CD4-positive, CD25-positive, alpha-beta regulatory T cell (primary cell): ENCODE data around the gene SF3A2. TPM values are rescaled to one million over a fixed set of nuclear protein-coding genes. Genes with fewer than 3 reads are reported as not detected.

ENCODE experiments used
- ATAC-seq, 2 donors: fragments of 150-1000 bp; cut with Tn5 transposase; one replicate each; pipeline ENCODE4 v1.10.0; 2021; ENCODE audit warnings: low read depth in 2 of 2, moderate number of reproducible peaks in 2 of 2, moderate library complexity in 1 of 2
- DNase-seq, 3 donors: peaks; one replicate each; pipeline versions ENCODE4 v3.0.0 to v3.0.0-alpha.2; 2012 to 2022; ENCODE audit warnings: mixed read lengths in 1 of 3
- H3K27ac ChIP-seq: one replicate; pipeline ENCODE4 v1.7.0; 2013; ENCODE audit warnings: mild to moderate bottlenecking, low read length; ENCODE audit not compliant: insufficient read depth, poor library complexity, severe bottlenecking
- H3K27me3 ChIP-seq: one replicate; pipeline ENCODE4 v1.7.0; 2013; ENCODE audit warnings: low read length; ENCODE audit not compliant: control insufficient read depth, insufficient read depth
- H3K36me3 ChIP-seq: one replicate; pipeline ENCODE4 v1.7.0; 2013; ENCODE audit warnings: mild to moderate bottlenecking, low read length, moderate library complexity; ENCODE audit not compliant: control insufficient read depth, insufficient read depth
- H3K4me1 ChIP-seq: 2 replicates; pipeline ENCODE4 v1.7.0; 2013; ENCODE audit warnings: mild to moderate bottlenecking, low read length; ENCODE audit not compliant: insufficient read depth, control insufficient read depth, poor library complexity, severe bottlenecking
- H3K4me3 ChIP-seq: one replicate; pipeline ENCODE4 v1.7.0; 2013; ENCODE audit warnings: low read depth, mild to moderate bottlenecking, low read length, moderate library complexity
- H3K9me3 ChIP-seq, 2 experiments: 1 replicate in 1 of 2; 2 replicates in 1 of 2; pipeline ENCODE4 v1.7.0; 2013; ENCODE audit warnings: low read length in 2 of 2, mild to moderate bottlenecking in 1 of 2, moderate library complexity in 1 of 2; ENCODE audit not compliant: control insufficient read depth in 2 of 2
- H3K27ac Mint-ChIP-seq, 3 donors: one replicate each; pipeline ENCODE4 v1.8.0; 2020 to 2022; ENCODE audit warnings: mild to moderate bottlenecking in 3 of 3, mixed read lengths in 3 of 3, moderate library complexity in 2 of 3
- H3K27me3 Mint-ChIP-seq: one replicate; pipeline ENCODE4 v1.8.0; 2022; ENCODE audit warnings: mild to moderate bottlenecking, mixed read lengths
- H3K36me3 Mint-ChIP-seq: one replicate; pipeline ENCODE4 v1.8.0; 2020; ENCODE audit warnings: mixed read lengths
- H3K4me1 Mint-ChIP-seq, 4 donors: one replicate each; pipeline ENCODE4 v1.8.0; 2020 to 2022; ENCODE audit warnings: mixed read lengths in 4 of 4, mild to moderate bottlenecking in 1 of 4
- H3K4me3 Mint-ChIP-seq, 4 donors: one replicate each; pipeline ENCODE4 v1.8.0; 2020 to 2022; ENCODE audit warnings: mild to moderate bottlenecking in 4 of 4, mixed read lengths in 4 of 4, moderate library complexity in 3 of 4
- H3K9me3 Mint-ChIP-seq, 7 donors: one replicate each; pipeline ENCODE4 v1.8.0; 2020 to 2022; ENCODE audit warnings: mixed read lengths in 7 of 7, mild to moderate bottlenecking in 3 of 7, moderate library complexity in 2 of 7
- polyA plus RNA-seq, 4 donors: library from polyadenylated mRNA; unstranded; fragments of 300-500 nt; fragmentation: Illumina TruSeq; gene quantifications; one replicate each; pipeline ENCODE4 v1.2.3, GENCODE V29; 2021
- total RNA-seq: library from RNA; stranded (reverse); gene quantifications from one replicate; pipeline ENCODE4 v1.2.3, GENCODE V29; 2022

The SF3A2 gene
- total and polyA plus RNA-seq, 5 donors from 2014 or later = 13.5 to 146 (median 23.0) TPM

DNA sequence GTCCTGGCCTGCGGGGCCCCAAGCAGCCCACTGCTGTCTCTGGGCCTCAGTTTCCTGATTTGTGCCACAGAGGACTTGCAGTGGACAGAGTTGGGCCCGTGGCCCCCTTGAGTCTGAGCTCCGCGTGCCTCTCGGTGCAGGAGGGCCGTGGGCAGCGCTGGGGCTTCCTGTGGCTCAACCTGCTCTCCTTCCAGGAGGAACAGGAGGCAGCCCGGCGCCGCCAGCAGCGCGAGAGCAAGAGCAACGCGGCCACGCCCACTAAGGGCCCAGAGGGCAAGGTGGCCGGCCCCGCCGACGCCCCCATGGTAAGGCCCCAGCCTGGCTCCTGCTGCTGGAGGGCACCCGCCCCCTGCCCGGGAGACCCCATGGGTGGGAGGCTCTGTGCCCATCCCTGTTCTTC is 26.4 kb upstream of the SF3A2 start:
- DNase-seq (no peak), ATAC-seq (no peak)
- H3K27me3 Mint-ChIP-seq = no peaks in the 10 kb centered on the region
- Histone ChIP-seq H3K4me3 (no peak overlapping the region), H3K9me3 (no peaks in the 10 kb centered on the region), H3K36me3 (peaks cover 17% of the 10 kb centered on the region), H3K4me1 (no peaks in the 10 kb centered on the region), H3K27me3 (no peaks in the 10 kb centered on the region), H3K27ac (no peak overlapping the region)
- no peak overlapping the region for H3K4me3 Mint-ChIP-seq
- no peak overlapping the region for H3K27ac Mint-ChIP-seq
- peaks cover 12% of the 10 kb centered on the region for H3K36me3 Mint-ChIP-seq
- H3K4me1 Mint-ChIP-seq = peaks cover 0 to 7% (median 2%) of the 10 kb centered on the region in 4 donors
- H3K9me3 Mint-ChIP-seq = no peaks in the 10 kb centered on the region

DNA sequence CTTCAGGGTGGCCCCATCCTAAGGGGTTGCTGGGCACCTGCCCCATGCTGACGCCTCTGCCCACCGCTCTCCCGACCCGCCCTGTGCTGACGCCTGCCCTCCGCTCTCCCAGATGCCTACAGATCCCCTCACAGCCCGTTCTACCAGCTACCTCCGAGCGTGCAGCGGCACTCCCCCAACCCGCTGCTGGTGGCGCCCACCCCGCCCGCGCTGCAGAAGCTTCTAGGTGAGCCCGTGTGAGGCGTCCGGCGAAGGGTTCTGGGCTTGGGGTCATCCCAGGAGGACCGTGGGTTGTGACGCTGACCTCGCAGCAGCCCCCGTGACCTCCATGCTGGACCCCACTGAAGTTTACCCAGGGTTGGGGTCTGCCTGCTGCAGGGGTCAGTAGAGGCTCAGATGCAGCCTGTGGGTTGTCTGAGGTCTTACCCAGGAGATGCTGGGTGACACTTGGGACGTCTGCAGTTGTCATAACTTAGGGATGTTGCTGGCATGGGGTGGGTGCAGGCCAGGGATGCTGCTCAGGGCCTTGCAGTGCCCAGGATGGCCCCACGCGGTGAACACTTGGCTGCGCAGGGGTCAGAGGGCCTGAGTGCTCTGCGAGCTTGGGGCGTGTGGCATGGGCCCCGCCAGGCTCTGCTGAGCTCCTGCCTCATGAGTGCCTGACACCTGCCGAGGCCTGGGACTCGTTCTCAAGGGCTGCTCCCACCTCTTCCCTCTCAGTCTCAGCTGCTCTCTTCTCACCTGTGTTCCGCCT is 25.5 kb upstream of the SF3A2 start:
- Mint-ChIP-seq H3K36me3 (peaks cover 8% of the 10 kb centered on the region), H3K27ac (no peak overlapping the region)

DNA sequence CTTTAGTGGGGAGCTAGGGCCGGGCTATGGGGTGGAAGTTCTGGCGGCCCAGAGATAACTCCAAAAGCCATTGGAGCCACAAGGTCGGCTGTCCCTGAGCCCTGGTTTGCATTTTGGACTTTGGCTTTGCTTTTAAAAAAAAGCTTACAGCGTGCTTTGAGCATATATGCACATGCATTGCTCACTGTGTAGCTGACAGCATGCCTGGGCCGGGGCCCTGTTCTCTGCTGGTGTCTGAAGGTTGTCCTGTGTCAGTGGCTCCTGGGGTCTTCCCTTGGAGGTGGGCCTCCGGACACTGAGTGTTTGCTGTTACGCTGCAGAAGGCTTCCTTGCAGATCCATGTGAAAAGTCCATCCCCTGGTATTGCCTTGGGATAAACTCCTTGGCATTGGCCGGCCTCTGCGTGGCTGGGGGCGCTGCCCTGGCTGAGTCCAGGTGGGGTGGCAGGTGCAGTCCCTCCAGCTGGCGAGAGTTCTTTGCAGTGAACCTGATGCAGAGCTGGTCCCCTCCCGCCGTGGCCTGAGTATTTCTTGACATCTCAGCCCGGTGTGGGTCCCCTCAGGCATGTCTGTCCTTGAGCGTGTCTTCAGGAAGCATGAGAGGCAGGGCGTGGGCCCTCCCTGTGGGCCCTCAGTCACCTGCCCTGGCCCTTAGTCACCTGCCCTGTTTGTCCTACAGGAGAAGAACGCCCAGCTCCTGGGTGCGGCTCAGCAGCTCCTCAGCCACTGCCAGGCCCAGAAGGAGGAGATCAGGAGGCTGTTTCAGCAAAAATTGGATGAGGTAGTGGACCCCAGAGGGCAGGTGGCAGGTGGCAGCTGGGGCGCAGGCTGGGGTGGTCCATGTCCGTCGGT is 23.5 kb upstream of the SF3A2 start:
- no peak overlapping the region for H3K27ac Mint-ChIP-seq

More for the DNA sequence above, 25.5 kb upstream of the SF3A2 start:
- ATAC-seq (no peak), DNase-seq (no peak)
- H3K27me3 Mint-ChIP-seq = no peaks in the 10 kb centered on the region
- no peak overlapping the region for H3K27ac ChIP-seq
- peak overlapping the region in 1 of 4 donors; percentile 51 for H3K4me3 Mint-ChIP-seq
- H3K9me3 ChIP-seq = no peaks in the 10 kb centered on the region
- H3K4me1 ChIP-seq = no peaks in the 10 kb centered on the region
- peaks cover 0 to 11% (median 2%) of the 10 kb centered on the region in 4 donors for H3K4me1 Mint-ChIP-seq
- H3K9me3 Mint-ChIP-seq = no peaks in the 10 kb centered on the region
- H3K27me3 ChIP-seq = no peaks in the 10 kb centered on the region
- H3K4me3 ChIP-seq = no peak overlapping the region
- peaks cover 19% of the 10 kb centered on the region for H3K36me3 ChIP-seq

DNA sequence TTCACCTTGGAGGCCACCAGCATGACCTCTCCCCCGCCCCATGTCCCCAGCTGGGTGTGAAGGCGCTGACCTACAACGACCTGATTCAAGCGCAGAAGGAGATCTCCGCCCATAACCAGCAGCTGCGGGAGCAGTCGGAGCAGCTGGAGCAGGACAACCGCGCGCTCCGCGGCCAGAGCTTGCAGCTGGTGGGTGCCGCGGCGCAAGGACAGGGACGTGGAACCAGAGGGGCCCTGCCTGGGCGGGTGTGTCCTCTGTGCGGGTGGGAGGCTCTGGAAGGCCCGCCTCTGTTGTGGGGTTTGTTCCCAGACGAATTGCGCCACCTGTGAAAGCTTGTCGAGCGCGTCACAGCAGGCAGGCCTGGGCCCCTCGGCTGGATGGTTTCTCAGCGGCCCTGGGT is 22.8 kb upstream of the SF3A2 start:
- peaks cover 10% of the 10 kb centered on the region for H3K36me3 Mint-ChIP-seq

More for the DNA sequence above, 23.5 kb upstream of the SF3A2 start:
- no peaks in the 10 kb centered on the region for H3K9me3 ChIP-seq
- no peak overlapping the region for H3K4me3 ChIP-seq
- H3K27ac ChIP-seq = no peak overlapping the region
- DNase-seq = no peak
- H3K9me3 Mint-ChIP-seq = no peaks in the 10 kb centered on the region
- H3K4me3 Mint-ChIP-seq = no peak overlapping the region
- no peak for ATAC-seq
- no peaks in the 10 kb centered on the region for H3K27me3 ChIP-seq
- no peaks in the 10 kb centered on the region for H3K4me1 ChIP-seq
- peaks cover 10% of the 10 kb centered on the region for H3K36me3 Mint-ChIP-seq
- H3K27me3 Mint-ChIP-seq = no peaks in the 10 kb centered on the region
- H3K36me3 ChIP-seq = peaks cover 26% of the 10 kb centered on the region
- peaks cover 0 to 11% (median 2%) of the 10 kb centered on the region in 4 donors for H3K4me1 Mint-ChIP-seq

DNA sequence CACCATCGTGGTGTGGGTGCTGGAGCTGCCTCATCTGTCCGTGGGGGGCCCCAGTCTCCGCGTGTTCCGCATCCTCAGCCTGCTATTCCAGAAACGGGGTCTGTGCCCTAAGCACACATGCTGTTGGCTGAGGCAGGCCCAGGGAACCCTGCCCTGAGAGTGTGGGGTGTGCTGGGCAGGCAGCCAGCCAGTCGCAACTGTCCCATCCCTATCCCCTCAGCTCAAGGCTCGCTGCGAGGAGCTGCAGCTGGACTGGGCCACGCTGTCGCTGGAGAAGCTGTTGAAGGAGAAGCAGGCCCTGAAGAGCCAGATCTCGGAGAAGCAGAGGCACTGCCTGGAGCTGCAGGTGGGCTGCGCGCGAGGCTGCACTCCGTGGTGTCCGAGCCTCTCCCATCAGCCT is 22.4 kb upstream of the SF3A2 start:
- Mint-ChIP-seq H3K9me3 (no peaks in the 10 kb centered on the region), H3K4me3 (no peak overlapping the region), H3K4me1 (peaks cover 0 to 11% (median 2%) of the 10 kb centered on the region in 4 donors), H3K27me3 (no peaks in the 10 kb centered on the region), H3K36me3 (peaks cover 10% of the 10 kb centered on the region), H3K27ac (no peak overlapping the region)
- no peak for ATAC-seq
- Histone ChIP-seq H3K4me3 (no peak overlapping the region), H3K4me1 (no peaks in the 10 kb centered on the region), H3K36me3 (peaks cover 26% of the 10 kb centered on the region), H3K27ac (no peak overlapping the region), H3K9me3 (no peaks in the 10 kb centered on the region), H3K27me3 (no peaks in the 10 kb centered on the region)
- DNase-seq = no peak

More for the DNA sequence above, 22.8 kb upstream of the SF3A2 start:
- Mint-ChIP-seq H3K27me3 (no peaks in the 10 kb centered on the region), H3K4me3 (no peak overlapping the region), H3K4me1 (peaks cover 0 to 11% (median 2%) of the 10 kb centered on the region in 4 donors), H3K9me3 (no peaks in the 10 kb centered on the region), H3K27ac (no peak overlapping the region)
- H3K4me1 ChIP-seq = no peaks in the 10 kb centered on the region
- DNase-seq (no peak), ATAC-seq (no peak)
- H3K9me3 ChIP-seq = no peaks in the 10 kb centered on the region
- H3K27me3 ChIP-seq = no peaks in the 10 kb centered on the region
- no peak overlapping the region for H3K27ac ChIP-seq
- peaks cover 26% of the 10 kb centered on the region for H3K36me3 ChIP-seq
- H3K4me3 ChIP-seq = no peak overlapping the region

DNA sequence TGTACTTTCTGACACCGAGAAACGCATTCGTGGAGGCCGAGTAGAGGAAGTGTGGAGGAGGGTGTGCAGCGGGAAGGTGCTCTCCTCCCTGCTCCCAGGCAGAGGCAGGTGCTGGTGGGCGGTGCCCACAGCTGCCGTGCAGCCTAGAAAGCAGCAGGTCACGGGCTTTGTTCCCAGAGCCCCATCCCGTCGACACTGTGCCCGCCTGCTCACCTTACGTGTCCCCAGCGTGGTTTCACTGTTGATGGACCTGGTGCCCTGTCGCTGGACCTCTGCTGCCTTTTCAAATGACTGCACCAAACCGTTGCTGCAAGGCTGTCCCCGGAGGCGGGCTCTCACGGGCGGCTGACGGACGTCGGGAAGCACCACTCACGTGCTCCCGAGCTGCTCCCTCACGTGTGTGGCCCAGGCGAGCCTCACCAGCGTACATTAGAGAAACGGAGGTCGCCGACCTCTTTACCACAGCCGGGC is 21.3 kb upstream of the SF3A2 start:
- Histone ChIP-seq H3K27ac (no peak overlapping the region), H3K4me3 (no peak overlapping the region), H3K36me3 (peaks cover 23% of the 10 kb centered on the region), H3K27me3 (no peaks in the 10 kb centered on the region), H3K4me1 (no peaks in the 10 kb centered on the region), H3K9me3 (no peaks in the 10 kb centered on the region)
- no peaks in the 10 kb centered on the region for H3K9me3 Mint-ChIP-seq
- DNase-seq = peak in 2 of 3 donors; percentile 25 to 27
- peaks cover 10% of the 10 kb centered on the region for H3K36me3 Mint-ChIP-seq
- H3K4me1 Mint-ChIP-seq = peaks cover 0 to 11% (median 2%) of the 10 kb centered on the region in 4 donors
- peak overlapping the region in 1 of 3 donors; percentile 31 for H3K27ac Mint-ChIP-seq
- H3K27me3 Mint-ChIP-seq = no peaks in the 10 kb centered on the region
- ATAC-seq = peak in 1 of 2 donors; percentile 16
- H3K4me3 Mint-ChIP-seq = peak overlapping the region in 2 of 4 donors; percentile 25 to 60

DNA sequence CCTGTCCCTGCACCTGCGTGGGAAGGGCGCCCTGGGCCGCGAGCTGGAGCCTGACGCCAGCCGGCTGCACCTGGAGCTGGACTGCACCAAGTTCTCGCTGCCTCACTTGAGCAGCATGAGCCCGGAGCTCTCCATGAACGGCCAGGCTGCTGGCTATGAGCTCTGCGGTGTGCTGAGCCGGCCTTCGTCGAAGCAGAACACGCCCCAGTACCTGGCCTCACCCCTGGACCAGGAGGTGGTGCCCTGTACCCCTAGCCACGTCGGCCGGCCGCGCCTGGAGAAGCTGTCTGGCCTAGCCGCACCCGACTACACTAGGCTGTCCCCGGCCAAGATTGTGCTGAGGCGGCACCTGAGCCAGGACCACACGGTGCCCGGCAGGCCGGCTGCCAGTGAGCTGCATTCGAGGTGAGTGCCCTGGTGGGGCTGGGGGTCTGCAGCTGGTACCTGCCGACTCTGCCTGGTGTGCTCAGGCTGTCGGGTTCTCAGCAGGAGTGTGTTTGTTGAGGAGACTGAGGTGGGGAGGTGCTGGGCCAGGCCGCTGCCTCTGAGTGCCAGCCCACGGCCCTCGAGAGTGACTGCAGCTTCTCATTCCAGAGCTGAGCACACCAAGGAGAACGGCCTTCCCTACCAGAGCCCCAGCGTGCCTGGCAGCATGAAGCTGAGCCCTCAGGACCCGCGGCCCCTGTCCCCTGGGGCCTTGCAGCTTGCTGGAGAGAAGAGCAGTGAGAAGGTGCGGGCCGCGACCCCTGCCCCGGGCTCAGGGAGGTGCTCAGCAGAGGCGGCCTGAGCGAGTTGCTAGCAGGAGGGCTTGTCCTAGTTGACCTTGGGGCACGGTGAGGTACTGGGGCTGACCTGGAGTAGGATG is 20.0 kb upstream of the SF3A2 start:
- H3K4me1 Mint-ChIP-seq = peaks cover 0 to 11% (median 2%) of the 10 kb centered on the region in 4 donors
- no peaks in the 10 kb centered on the region for H3K9me3 Mint-ChIP-seq
- Histone ChIP-seq H3K27me3 (no peaks in the 10 kb centered on the region), H3K4me1 (no peaks in the 10 kb centered on the region), H3K36me3 (peaks cover 20% of the 10 kb centered on the region), H3K4me3 (no peak overlapping the region), H3K9me3 (no peaks in the 10 kb centered on the region), H3K27ac (no peak overlapping the region)
- H3K27ac Mint-ChIP-seq = no peak overlapping the region
- DNase-seq (no peak), ATAC-seq (no peak)
- H3K27me3 Mint-ChIP-seq = no peaks in the 10 kb centered on the region
- no peak overlapping the region for H3K4me3 Mint-ChIP-seq
- H3K36me3 Mint-ChIP-seq = peaks cover 9% of the 10 kb centered on the region
